Left ventricle myocardium inferior (tissue), 1 donor: ENCODE data around the gene PLK2. TPM values are rescaled to one million over a fixed set of nuclear protein-coding genes. Genes with fewer than 3 reads are reported as not detected.
A peak's percentile ranks its signal among the peaks of the same experiment; 100 is the strongest.

Source experiments
- DNase-seq: peaks from one replicate; pipeline ENCODE4 v3.0.0-alpha.2; 2020
- H3K27ac ChIP-seq: fragments of 200-600 bp; replicated peaks from 2 replicates; pipeline ENCODE4 v1.8.0; 2021
- H3K27me3 ChIP-seq: fragments of 200-600 bp; 2 replicates; pipeline ENCODE4 v1.8.0; 2021; ENCODE audit warnings: low read depth
- H3K36me3 ChIP-seq: fragments of 200-600 bp; 2 replicates; pipeline ENCODE4 v1.8.0; 2021
- H3K4me1 ChIP-seq: fragments of 200-600 bp; 2 replicates; pipeline ENCODE4 v1.8.0; 2021
- H3K4me3 ChIP-seq: fragments of 200-600 bp; 2 replicates; pipeline ENCODE4 v1.8.0; 2021; ENCODE audit warnings: mild to moderate bottlenecking, moderate library complexity
- H3K9me3 ChIP-seq: fragments of 200-600 bp; replicated peaks from 2 replicates; pipeline ENCODE4 v1.8.0; 2021
- intact Hi-C: fragments of 100-400 bp; cut with micrococcal nuclease; formaldehyde crosslinking; loops from one replicate; pipeline ENCODE4 v1.11.0; 2022
- total RNA-seq: library from RNA; stranded (reverse); fragmentation: NEBNext Ultra II Directional; extraction: Animal tissue kit (Norgen Biotek cat#: 25700); gene quantifications from one replicate; pipeline ENCODE4 v1.2.1, GENCODE V29; 2021
- TF ChIP-seq, protein P1 (sequence below): fragments of 200-600 bp; IDR thresholded peaks from 2 replicates; pipeline ENCODE4 v1.8.0; 2021; ENCODE audit warnings: antibody characterized with exemption, mild to moderate bottlenecking, borderline replicate concordance
- donor health status: DM: no; HTN: yes; CAD: no; lungs with severe emphysema.

Gene PLK2
- total RNA-seq, 1 donor from 2014 or later = 58.9 TPM

DNA sequence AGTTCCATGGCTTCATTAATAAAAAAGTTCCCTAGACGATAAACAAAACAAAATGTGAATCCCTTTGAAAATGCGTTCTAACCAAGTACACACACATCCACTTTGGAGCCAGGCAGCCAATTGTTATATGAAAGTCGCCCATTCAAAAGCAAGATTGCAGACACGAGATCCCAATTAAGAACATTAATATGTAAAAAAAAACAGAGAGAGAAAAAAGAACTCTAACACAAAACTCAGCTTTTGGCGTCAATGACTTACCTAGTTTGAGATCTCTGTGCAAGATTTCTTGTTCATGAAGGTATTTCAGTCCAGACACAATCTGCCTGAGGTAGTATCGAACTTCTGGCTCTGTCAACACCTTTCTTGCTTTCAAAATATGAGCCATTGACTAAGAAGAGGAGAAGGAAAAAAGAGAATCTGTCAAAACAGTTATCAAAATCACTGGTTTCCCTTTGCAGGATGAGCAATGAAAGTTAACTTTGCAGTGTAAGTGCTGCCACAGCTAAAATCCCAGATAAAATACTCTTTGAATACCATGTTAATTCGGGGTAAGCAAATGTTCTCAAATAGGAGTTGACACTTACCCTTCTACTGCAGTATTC, 1.6 kb downstream of the PLK2 start:
- Histone ChIP-seq H3K36me3 (peaks cover 55% of the 10 kb centered on the region), H3K4me3 (peak overlapping the region; percentile 90), H3K4me1 (peaks cover 83% of the 10 kb centered on the region), H3K9me3 (no peaks in the 10 kb centered on the region), H3K27ac (peak overlapping the region; percentile 96), H3K27me3 (no peaks in the 10 kb centered on the region)
- TF ChIP-seq, protein P1, sequence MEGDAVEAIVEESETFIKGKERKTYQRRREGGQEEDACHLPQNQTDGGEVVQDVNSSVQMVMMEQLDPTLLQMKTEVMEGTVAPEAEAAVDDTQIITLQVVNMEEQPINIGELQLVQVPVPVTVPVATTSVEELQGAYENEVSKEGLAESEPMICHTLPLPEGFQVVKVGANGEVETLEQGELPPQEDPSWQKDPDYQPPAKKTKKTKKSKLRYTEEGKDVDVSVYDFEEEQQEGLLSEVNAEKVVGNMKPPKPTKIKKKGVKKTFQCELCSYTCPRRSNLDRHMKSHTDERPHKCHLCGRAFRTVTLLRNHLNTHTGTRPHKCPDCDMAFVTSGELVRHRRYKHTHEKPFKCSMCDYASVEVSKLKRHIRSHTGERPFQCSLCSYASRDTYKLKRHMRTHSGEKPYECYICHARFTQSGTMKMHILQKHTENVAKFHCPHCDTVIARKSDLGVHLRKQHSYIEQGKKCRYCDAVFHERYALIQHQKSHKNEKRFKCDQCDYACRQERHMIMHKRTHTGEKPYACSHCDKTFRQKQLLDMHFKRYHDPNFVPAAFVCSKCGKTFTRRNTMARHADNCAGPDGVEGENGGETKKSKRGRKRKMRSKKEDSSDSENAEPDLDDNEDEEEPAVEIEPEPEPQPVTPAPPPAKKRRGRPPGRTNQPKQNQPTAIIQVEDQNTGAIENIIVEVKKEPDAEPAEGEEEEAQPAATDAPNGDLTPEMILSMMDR = no peak
- no peak for DNase-seq
- intact Hi-C loops = loop anchor here (10.0 kb wide), 1 partner anchor 213 kb away; no protein-coding TSS in a partner anchor

DNA sequence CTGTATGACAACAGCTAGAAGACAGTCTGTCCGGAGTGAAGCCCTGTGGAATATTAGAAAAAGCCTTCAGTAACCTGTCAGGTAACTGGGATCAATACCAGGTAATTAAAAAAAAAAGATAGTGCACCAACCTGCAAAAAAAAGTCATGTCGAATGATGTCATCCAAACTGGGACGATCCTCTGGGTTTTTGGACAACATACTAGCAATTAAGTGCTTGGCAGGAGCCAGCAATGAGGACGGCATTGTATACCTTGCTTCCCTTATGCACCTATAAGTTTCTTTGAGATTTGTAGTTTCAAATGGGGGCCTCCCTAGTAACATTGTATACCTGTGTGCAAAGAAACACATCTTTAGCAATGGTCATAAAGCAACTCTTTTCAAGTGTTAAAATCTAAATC, 2.8 kb downstream of the PLK2 start:
- intact Hi-C loops = loop anchor here (10.0 kb wide), 1 partner anchor 212 kb away; no protein-coding TSS in a partner anchor
- TF ChIP-seq, protein P1 = no peak
- Histone ChIP-seq H3K9me3 (no peaks in the 10 kb centered on the region), H3K4me1 (peaks cover 80% of the 10 kb centered on the region), H3K4me3 (peak overlapping the region; percentile 90), H3K27ac (peak overlapping the region; percentile 96), H3K36me3 (peaks cover 60% of the 10 kb centered on the region), H3K27me3 (no peaks in the 10 kb centered on the region)
- no peak for DNase-seq

DNA sequence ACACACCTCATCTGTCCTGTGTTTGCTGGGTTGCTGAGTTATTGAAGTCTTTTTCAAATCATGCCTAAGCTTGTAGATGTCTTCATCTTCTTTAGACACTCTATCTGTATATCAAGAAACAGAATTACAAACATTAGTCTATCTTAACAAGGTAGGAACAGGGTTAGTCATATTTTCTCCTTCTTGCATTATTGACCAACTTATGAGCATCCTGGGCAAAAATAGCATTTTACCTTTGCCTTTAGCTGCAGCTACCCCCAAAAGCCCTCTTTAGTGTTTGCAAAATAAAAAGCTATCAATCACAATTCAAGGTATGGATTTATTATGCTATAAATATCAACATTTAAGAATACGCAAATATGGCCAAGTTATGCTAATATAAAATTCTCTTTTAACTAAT, 3.4 kb downstream of the PLK2 start:
- Histone ChIP-seq H3K27ac (peak overlapping the region; percentile 96), H3K36me3 (peaks cover 60% of the 10 kb centered on the region)
- intact Hi-C loops = loop anchor here (10.0 kb wide), 1 partner anchor 212 kb away; no protein-coding TSS in a partner anchor

DNA sequence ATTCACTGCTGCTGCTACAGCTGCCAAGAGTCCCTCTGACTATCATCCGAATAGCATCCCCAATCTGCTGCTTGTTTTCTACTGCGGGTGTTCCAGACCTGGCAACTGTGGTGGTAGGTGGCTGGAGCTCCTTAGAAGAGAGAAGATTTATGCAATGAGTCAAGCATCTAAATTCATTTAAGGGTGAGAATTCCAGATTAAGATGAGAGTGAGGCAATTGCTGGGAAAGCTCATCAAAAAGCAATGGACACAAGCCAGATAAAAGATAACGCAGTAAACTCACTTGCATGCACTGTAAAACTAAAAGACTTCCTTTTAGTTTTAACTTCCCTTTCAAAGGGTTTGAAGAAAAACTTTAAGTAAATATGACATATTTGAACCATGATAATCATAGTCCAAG, 3.9 kb downstream of the PLK2 start:
- TF ChIP-seq, protein P1 = no peak
- Histone ChIP-seq H3K9me3 (no peaks in the 10 kb centered on the region), H3K27me3 (no peaks in the 10 kb centered on the region), H3K4me1 (peaks cover 76% of the 10 kb centered on the region), H3K36me3 (peaks cover 60% of the 10 kb centered on the region), H3K27ac (peak overlapping the region; percentile 96), H3K4me3 (peak overlapping the region; percentile 90)
- DNase-seq = no peak
- intact Hi-C loops = loop anchor here (10.0 kb wide), 1 partner anchor 211 kb away; no protein-coding TSS in a partner anchor

More for the DNA sequence above, 3.4 kb downstream of the PLK2 start:
- Histone ChIP-seq H3K9me3 (no peaks in the 10 kb centered on the region), H3K27me3 (no peaks in the 10 kb centered on the region), H3K4me1 (peaks cover 79% of the 10 kb centered on the region), H3K4me3 (peak overlapping the region; percentile 90)
- TF ChIP-seq, protein P1 = no peak
- DNase-seq = no peak

DNA sequence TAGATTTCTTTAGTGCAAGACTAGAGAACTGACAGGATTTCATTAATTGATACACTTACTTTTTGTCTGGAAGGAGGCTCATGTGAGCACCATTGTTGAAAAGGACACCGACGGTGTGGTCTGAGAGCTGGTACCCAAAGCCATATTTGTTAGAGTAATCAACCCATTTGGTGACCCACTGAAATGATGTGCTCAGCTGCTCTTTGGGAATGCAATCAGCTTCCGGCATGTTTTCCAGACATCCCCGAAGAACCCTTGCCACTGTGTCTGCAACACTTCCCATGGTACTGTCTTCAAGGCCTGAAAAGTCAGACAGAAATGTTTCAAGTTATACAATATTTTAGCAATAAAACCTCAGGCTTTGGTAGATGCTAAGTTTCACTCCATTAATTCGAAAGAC, 4.4 kb downstream of the PLK2 start:
- intact Hi-C loops = loop anchor here (10.0 kb wide), 1 partner anchor 211 kb away; no protein-coding TSS in a partner anchor
- peaks cover 72% of the 10 kb centered on the region for H3K4me1 ChIP-seq
- no peak for DNase-seq
- H3K4me3 ChIP-seq = peak overlapping the region; percentile 90
- TF ChIP-seq, protein P1 = no peak
- H3K27ac ChIP-seq = peak overlapping the region; percentile 96
- H3K9me3 ChIP-seq = no peaks in the 10 kb centered on the region
- H3K27me3 ChIP-seq = no peaks in the 10 kb centered on the region
- H3K36me3 ChIP-seq = peaks cover 60% of the 10 kb centered on the region
